Neutrophil (primary cell): ENCODE results near the gene RGS9BP.

Source experiments
- H3K27ac ChIP-seq: fragments of 200-600 bp; sonication (generic); 2 replicates; pipeline ENCODE4 v1.5.1; 2016; ENCODE audit warnings: mild to moderate bottlenecking, moderate library complexity
- H3K27me3 ChIP-seq: fragments of 200-600 bp; sonication (generic); 2 replicates; pipeline ENCODE4 v1.6.0; 2016; ENCODE audit warnings: mild to moderate bottlenecking
- H3K36me3 ChIP-seq: fragments of 200-600 bp; sonication (generic); 2 replicates; pipeline ENCODE4 v1.5.1; 2017
- H3K4me1 ChIP-seq, 2 experiments: fragments of 200-600 bp in 1 of 2; sonication (generic) in 1 of 2; 1 replicate in 1 of 2; 2 replicates in 1 of 2; pipeline versions ENCODE4 v1.5.1 to v1.6.1; 2013 to 2016; ENCODE audit warnings: low read depth in 1 of 2, low read length in 1 of 2, mild to moderate bottlenecking in 1 of 2, moderate library complexity in 1 of 2; ENCODE audit not compliant: control insufficient read depth in 1 of 2, insufficient read depth in 1 of 2
- H3K4me3 ChIP-seq, 2 experiments: fragments of 200-600 bp in 1 of 2; sonication (generic) in 1 of 2; 1 replicate in 1 of 2; 2 replicates in 1 of 2; pipeline ENCODE4 v1.5.1; 2013 to 2016; ENCODE audit warnings: low read depth in 1 of 2, low read length in 1 of 2, mild to moderate bottlenecking in 1 of 2, moderate library complexity in 1 of 2
- H3K9me3 ChIP-seq: fragments of 200-600 bp; sonication (generic); 2 replicates; pipeline ENCODE4 v1.5.1; 2016
- CTCF ChIP-seq: fragments of 200-600 bp; sonication (generic); IDR thresholded peaks from 2 replicates; pipeline ENCODE4 v1.5.1; 2016; ENCODE audit warnings: antibody characterized with exemption

Gene RGS9BP

GRCh38 chr19:32719611-32720059 is 44.0 kb downstream of the RGS9BP start, which contains the start of gene TDRD12:
Gene TDRD12, plus strand, starts transcription at chr19:32719767. Its CDS starts 306 bp downstream, at chr19:32720073.
- H3K4me3 ChIP-seq: no peak within 1 kb of the TSS
- peaks cover 18% of the 10 kb centered on the region for H3K36me3 ChIP-seq
- TF ChIP-seq CTCF: no peak
- H3K27ac ChIP-seq: no peak within 1 kb of the TSS
- H3K9me3 ChIP-seq: no peaks in the 10 kb centered on the region
- no peaks in the 10 kb centered on the region for H3K27me3 ChIP-seq
- no peaks in the 10 kb centered on the region for H3K4me1 ChIP-seq

- H3K9me3 ChIP-seq: no peaks in the 10 kb centered on the region
- no peak for TF ChIP-seq CTCF
- no peaks in the 10 kb centered on the region for H3K27me3 ChIP-seq
- peaks cover 12% of the 10 kb centered on the region for H3K36me3 ChIP-seq
- H3K4me1 ChIP-seq: no peaks in the 10 kb centered on the region
- no peak overlapping the region for H3K27ac ChIP-seq
- H3K4me3 ChIP-seq: no peak overlapping the region
These were observed 44.7 kb downstream of the RGS9BP start for GRCh38 chr19:32720216-32720935.

- no peak overlapping the region for H3K27ac ChIP-seq
- H3K27me3 ChIP-seq: no peaks in the 10 kb centered on the region
- no peaks in the 10 kb centered on the region for H3K9me3 ChIP-seq
- H3K4me3 ChIP-seq: no peak overlapping the region
- H3K36me3 ChIP-seq: peaks cover 12% of the 10 kb centered on the region
- no peaks in the 10 kb centered on the region for H3K4me1 ChIP-seq
- no peak for TF ChIP-seq CTCF
These were observed 45.2 kb downstream of the RGS9BP start for GRCh38 chr19:32720936-32721250.
